Kidney capillary endothelial cell (primary cell): ENCODE measurements around the gene OR2L8.
A peak's percentile ranks its signal among the peaks of the same experiment; 100 is the strongest.

Experiments used
- DNase-seq: peaks from one replicate; pipeline ENCODE4 v3.0.0-alpha.2; 2018; ENCODE audit warnings: low spot score

Gene OR2L8, protein sequence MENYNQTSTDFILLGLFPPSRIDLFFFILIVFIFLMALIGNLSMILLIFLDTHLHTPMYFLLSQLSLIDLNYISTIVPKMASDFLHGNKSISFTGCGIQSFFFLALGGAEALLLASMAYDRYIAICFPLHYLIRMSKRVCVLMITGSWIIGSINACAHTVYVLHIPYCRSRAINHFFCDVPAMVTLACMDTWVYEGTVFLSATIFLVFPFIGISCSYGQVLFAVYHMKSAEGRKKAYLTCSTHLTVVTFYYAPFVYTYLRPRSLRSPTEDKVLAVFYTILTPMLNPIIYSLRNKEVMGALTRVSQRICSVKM

DNA sequence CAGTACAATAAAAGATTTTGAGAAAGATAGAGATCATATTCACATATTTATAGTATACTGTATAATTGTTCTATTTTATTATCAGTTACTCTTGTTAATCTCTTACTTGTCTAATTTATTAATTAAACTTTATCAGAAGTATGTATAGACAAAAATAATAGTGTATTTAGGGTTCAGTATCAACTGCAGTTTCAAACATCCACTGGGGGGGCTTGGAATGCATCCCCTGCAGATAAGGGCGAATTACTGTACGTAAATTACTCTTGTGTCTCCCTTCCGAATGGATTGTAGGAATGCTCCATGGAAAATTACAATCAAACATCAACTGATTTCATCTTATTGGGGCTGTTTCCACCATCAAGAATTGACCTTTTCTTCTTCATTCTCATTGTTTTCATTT lies at the start of gene OR2L8:
TSS of gene OR2L8 (plus strand) at position 301 of the 400 bp plus-strand sequence. CDS start at position 301, 0 bp downstream.
- DNase-seq: no peak

GRCh38 chr1:247904122-247904521 lies 44.5 kb upstream of the OR2L8 start:
- no peak for DNase-seq

GRCh38 chr1:247905181-247905580 lies 43.5 kb upstream of the OR2L8 start:
- DNase-seq: no peak

DNA sequence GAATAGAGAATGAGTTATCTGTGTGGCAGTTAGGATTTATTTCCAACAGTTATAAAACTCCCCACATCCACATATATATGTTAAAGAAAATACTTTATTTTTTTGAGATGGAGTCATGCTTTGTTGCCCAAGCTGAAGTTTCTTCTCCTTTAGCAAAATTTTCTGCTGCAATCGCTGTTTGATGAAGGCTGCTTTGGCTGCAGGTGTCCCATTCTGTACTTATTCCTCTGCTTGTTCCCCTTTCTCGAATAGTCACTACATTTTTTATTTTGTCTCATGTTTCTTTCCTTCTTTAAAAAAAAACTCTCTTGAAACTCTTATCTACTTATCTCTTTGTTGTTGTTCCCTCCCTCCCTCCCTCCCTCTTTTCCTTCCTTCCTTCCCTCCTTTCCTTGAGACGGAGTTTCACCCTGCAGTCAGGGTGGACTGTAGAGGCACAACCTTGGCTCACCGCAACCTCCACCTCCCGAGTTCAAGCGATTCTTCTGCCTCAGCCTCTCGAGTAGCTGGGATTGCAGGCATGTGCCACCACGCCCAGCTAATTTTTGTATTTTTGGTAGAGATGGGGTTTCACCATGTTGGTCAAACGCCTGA lies 42.7 kb upstream of the OR2L8 start:
- no peak for DNase-seq

GRCh38 chr1:247906504-247907047 lies 42.1 kb upstream of the OR2L8 start:
- DNase-seq: peak; percentile 21

GRCh38 chr1:247908766-247909165 lies 39.9 kb upstream of the OR2L8 start:
- DNase-seq: no peak

GRCh38 chr1:247913786-247914185 lies 34.9 kb upstream of the OR2L8 start:
- DNase-seq: no peak

DNA sequence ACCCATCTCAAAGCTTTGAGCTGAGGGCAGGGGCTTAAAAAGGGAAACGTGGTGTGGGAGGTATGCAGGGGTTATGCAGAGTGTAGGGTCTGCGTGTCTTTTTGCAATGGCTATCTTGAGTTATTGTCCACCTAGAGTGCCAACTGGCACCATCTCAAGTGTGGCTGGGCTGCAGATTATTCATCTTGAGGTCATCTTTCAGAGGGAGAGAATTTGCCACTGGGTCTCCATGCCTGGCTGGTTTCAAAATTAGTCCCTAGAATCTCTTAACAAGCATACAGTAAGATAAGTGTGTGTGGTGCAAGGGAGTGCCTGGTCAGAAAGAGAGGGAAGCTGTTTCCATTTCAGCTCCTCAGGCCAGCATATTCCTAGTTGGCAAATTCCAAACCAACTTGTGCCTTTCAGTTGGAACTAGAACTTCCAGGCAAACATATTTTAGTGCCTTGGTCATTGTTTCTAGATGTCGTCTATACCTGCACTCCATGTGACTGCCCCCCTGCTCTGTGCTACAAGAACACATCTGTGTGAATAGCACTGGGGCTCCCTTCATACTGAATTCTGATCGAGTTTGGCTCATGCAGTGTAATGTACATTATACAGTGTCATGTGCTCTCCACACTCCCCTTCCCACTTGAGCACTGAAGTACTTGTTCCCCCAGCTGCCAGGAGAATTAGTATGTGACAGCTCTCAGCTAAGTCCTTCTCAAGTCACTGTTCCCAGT lies 33.6 kb upstream of the OR2L8 start:
- no peak for DNase-seq

- no peak for DNase-seq
Measured at GRCh38 chr1:247919952-247920351, 28.7 kb upstream of the OR2L8 start, which contains the start of gene OR2T8. Gene OR2T8 (plus strand): TSS chr1:247920252. CDS start chr1:247921018, 766 bp downstream.

- DNase-seq: no peak
Measured at GRCh38 chr1:247923941-247924340, 24.7 kb upstream of the OR2L8 start.

DNA sequence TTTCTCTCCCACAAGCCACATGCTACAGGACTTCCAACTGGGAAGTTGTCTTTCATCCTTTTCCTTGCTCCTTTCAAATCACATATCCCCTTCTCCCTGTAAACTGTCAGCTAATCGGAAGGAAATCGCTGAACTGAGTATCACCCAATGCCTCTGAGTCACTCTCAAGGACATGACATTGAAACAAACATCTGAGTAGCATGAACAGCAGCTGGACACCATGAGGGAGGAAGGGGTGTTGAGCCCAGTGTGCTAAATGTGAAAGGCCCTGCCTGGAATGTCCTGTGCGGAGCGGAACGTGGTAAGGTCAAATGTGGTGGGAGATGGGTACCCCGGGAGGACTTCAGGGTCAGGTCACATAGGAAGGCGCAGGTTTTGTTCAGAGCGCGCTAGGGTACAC lies 23.8 kb upstream of the OR2L8 start, which contains the start of gene OR2AJ1:
TSS of gene OR2AJ1 (plus strand) at position 22 of the 400 bp plus-strand sequence. CDS start 8,880 bp downstream, outside the sequence.
- DNase-seq: no peak

- DNase-seq: no peak
Measured at GRCh38 chr1:247933989-247934388, 14.7 kb upstream of the OR2L8 start.

DNA sequence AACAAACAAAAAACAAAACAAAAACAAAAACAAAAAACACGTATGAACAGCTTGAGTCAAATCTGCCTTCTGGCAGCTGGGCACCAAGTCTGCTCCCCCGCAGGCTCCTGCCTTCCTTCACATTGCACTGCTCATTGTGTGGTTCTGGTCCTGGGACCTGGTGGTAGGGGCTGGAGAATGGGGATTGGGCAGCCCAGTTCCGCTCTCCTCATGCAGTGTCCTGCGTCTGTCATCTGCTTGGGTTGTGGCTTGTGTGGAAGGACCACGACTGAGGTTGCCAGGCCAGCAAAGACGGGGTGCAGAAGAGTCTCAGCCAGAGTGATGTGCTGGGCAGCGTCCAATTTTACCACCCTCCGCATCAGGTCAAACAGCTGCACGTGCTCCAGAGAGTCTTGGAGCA lies 12.9 kb upstream of the OR2L8 start:
- no peak for DNase-seq

DNA sequence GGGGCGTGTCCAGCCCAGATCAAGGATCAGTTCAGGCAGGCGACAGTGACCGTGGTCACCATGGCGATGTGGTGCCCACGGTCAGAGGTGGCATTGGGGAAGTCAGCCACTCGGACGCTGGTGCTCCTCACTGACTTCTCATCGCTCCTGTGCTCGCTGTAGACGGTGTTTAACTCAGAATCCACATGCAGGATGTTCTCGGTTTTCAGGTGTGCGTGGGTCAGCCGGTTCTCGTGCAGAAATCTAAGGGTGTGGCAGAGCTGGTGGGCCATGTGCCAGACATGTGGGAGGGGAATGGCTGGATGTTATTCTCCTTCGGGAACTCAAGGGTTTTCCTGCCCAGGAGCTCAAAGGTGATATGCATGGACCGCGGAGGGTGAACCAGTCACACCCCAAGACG lies 12.2 kb upstream of the OR2L8 start:
- no peak for DNase-seq

- DNase-seq: peak; percentile 17
Measured at GRCh38 chr1:247936965-247937734, 11.5 kb upstream of the OR2L8 start.

DNA sequence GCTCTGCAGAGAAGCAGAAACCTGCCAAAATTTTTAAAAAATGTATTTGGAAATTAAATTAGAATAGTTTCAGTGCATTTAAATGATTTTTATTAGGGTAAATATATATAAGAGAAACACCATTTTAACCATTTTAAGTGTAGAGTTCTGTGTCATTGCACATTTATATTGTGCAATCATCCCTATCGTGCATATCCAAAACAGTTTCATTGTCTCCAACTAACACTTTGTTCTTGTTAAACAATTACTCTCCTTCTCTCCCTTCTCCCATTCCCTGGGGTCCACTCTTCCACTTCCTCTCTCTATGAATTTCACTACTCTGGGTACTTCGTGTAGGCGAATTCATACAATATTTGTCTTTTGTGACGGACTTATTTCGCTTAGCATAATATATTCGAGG lies 6.0 kb upstream of the OR2L8 start:
- no peak for DNase-seq

DNA sequence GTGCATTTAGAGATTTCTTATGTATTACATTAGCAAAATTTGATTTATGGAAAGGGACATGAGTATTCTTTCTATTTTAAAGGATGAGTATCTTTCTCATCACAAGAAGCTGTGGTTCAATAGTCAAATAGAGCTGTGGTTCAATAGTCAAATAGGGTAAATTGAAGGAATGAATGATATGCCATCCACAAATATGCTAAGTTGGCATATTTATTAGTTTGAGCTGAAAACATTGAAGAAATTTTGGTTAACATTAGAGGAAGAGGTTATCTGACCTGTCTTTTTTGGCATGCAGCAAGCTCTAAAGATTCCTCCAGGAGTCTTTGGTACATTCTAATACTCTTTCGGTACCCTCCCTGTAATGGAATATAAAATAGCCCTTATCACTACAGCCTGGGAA lies 4.8 kb downstream of the OR2L8 start:
- DNase-seq: no peak

DNA sequence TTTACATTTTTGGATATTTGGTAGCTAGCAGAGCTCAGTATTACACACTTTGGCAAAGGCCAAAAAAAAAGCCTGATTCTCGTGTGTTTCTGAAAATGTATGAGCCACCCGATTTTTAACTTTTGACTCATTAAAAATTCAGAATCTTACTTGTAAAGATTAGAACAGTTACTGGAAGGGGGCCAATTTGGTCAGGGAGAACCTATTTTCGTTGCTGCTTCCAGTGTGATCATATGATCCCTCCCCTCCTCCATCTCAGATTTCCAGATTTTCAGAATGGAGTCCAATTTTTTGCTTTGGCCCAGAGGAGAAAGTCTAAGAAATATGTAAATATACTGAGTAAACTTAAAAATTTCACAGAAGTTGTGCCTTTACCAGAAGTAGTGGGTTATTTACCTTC lies 13.1 kb downstream of the OR2L8 start:
- no peak for DNase-seq

- no peak for DNase-seq
Measured at GRCh38 chr1:247962911-247963588, 14.4 kb downstream of the OR2L8 start.

GRCh38 chr1:247964933-247965332 lies 16.3 kb downstream of the OR2L8 start, which contains the start of gene OR2AK2:
Gene OR2AK2 (plus strand): TSS chr1:247965233. CDS start chr1:247965377, 144 bp downstream.
- no peak for DNase-seq

DNA sequence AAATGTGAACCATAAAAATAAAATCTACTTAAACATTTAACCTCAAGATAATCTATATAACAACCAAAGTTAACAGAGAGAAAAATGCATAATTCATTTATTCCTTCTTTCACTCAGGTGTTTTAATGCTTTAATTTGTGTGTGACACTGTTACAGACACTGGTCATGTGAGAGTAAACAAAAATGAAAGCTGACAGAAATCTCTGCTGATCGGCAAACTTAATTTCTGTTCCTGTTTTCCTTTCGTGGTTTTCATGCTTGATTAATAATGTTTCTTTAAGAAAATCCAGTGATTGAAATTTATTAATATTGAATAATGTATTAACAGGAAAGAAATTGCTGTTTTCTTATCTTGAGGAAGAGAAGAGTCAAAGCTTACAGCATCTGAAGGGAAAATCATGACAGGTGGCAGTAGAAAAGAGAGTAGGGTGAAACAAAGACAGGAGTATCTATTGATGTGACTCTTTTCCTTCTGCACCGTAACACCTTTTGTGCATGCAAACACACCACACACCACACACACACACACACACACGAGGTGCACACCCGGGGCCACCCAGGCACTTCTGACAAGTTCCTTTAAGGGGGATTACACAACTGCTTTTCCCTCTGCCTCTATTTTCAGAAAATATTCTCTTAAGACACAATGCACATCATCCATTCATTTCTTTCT lies 18.0 kb downstream of the OR2L8 start:
- DNase-seq: no peak
